Measurements from ENCODE around the gene MED13L. TPM values are rescaled to one million over a fixed set of nuclear protein-coding genes. Genes with fewer than 3 reads are reported as not detected.

Gene MED13L
- polyA plus RNA-seq, 1 donor (not counting 4 experiments of a cell fraction or from before 2014, with no cell fraction given), result 31.7 TPM

- H3K79me2 ChIP-seq (ENCODE audit: control insufficient read depth, insufficient read depth, low read length), result peaks cover 57% of the 10 kb centered on the region
- H4K20me1 ChIP-seq (ENCODE audit: control insufficient read depth, extremely low read depth, insufficient read depth, low read length), result no peaks in the 10 kb centered on the region
- FAIRE-seq, result peak; percentile 43
- dilution Hi-C loops (cut with MboI; ENCODE audit: extremely low pct_ligation_motif_present, low sequenced_read_pairs), result no loop called here
- no peaks in the 10 kb centered on the region for H3K9me1 ChIP-seq (ENCODE audit: control insufficient read depth, extremely low read depth, insufficient read depth, low read length)
- H3K4me1 ChIP-seq (ENCODE audit: control insufficient read depth, extremely low read depth, insufficient read depth, low read length), result peaks cover 2% of the 10 kb centered on the region
- no peak overlapping the region for H3K4me2 ChIP-seq (ENCODE audit: control insufficient read depth, extremely low read depth, insufficient read depth, low read depth, low read length)
- H2AFZ ChIP-seq (ENCODE audit: control insufficient read depth, low read length), result no peak overlapping the region
- no peak for TF ChIP-seq CTCF (optimal IDR thresholded peaks at IDR 0.05 in 1 of 3, IDR thresholded peaks at IDR 0.05 in 1 of 3, conservative IDR thresholded peaks at IDR 0.05 in 1 of 3; ENCODE audit: extremely low read depth in 1 of 3, insufficient read depth in 2 of 3, low read length in 3 of 3)
- no peak for TF ChIP-seq EZH2 (IDR thresholded peaks at IDR 0.05; ENCODE audit: low read length)
- H3K9ac ChIP-seq (ENCODE audit: control insufficient read depth, extremely low read depth, insufficient read depth, low read length), result no peak overlapping the region
- DNase-seq (ENCODE audit: low read depth, low spot score), result no peak
- no peaks in the 10 kb centered on the region for H3K9me3 ChIP-seq (ENCODE audit: control insufficient read depth, low read depth, low read length)
- H3K27me3 ChIP-seq (ENCODE audit: control insufficient read depth, extremely low read depth, insufficient read depth, low read length), result no peaks in the 10 kb centered on the region
- H3K36me3 ChIP-seq (ENCODE audit: control insufficient read depth in 2 of 2, extremely low read depth in 1 of 2, insufficient read depth in 2 of 2, low read length in 2 of 2), result peaks cover 0 to 3% of the 10 kb centered on the region in 2 experiments
- H3K27ac ChIP-seq (ENCODE audit: control insufficient read depth, insufficient read depth, low read length), result no peak overlapping the region
- H3K4me3 ChIP-seq (ENCODE audit: control insufficient read depth in 2 of 3, extremely low read depth in 1 of 3, insufficient read depth in 2 of 3, low read depth in 1 of 3, low read length in 3 of 3), result no peak overlapping the region
These were observed 250.5 kb downstream of the MED13L start for GRCh38 chr12:116026768-116027550.

- Histone ChIP-seq H3K27ac (ENCODE audit: control insufficient read depth, insufficient read depth, low read length) (no peak overlapping the region), H3K4me1 (ENCODE audit: control insufficient read depth, extremely low read depth, insufficient read depth, low read length) (peaks cover 2% of the 10 kb centered on the region), H3K9ac (ENCODE audit: control insufficient read depth, extremely low read depth, insufficient read depth, low read length) (no peak overlapping the region), H4K20me1 (ENCODE audit: control insufficient read depth, extremely low read depth, insufficient read depth, low read length) (no peaks in the 10 kb centered on the region), H3K9me3 (ENCODE audit: control insufficient read depth, low read depth, low read length) (no peaks in the 10 kb centered on the region), H3K4me3 (ENCODE audit: control insufficient read depth in 2 of 3, extremely low read depth in 1 of 3, insufficient read depth in 2 of 3, low read depth in 1 of 3, low read length in 3 of 3) (no peak overlapping the region), H3K4me2 (ENCODE audit: control insufficient read depth, extremely low read depth, insufficient read depth, low read depth, low read length) (no peak overlapping the region), H3K36me3 (ENCODE audit: control insufficient read depth in 2 of 2, extremely low read depth in 1 of 2, insufficient read depth in 2 of 2, low read length in 2 of 2) (peaks cover 0 to 3% of the 10 kb centered on the region in 2 experiments), H3K27me3 (ENCODE audit: control insufficient read depth, extremely low read depth, insufficient read depth, low read length) (no peaks in the 10 kb centered on the region), H3K79me2 (ENCODE audit: control insufficient read depth, insufficient read depth, low read length) (peaks cover 57% of the 10 kb centered on the region), H3K9me1 (ENCODE audit: control insufficient read depth, extremely low read depth, insufficient read depth, low read length) (no peaks in the 10 kb centered on the region), H2AFZ (ENCODE audit: control insufficient read depth, low read length) (no peak overlapping the region)
- dilution Hi-C loops (cut with MboI; ENCODE audit: extremely low pct_ligation_motif_present, low sequenced_read_pairs), result no loop called here
- TF ChIP-seq EZH2 (IDR thresholded peaks at IDR 0.05; ENCODE audit: low read length), result no peak
- no peak for TF ChIP-seq CTCF (optimal IDR thresholded peaks at IDR 0.05 in 1 of 3, IDR thresholded peaks at IDR 0.05 in 1 of 3, conservative IDR thresholded peaks at IDR 0.05 in 1 of 3; ENCODE audit: extremely low read depth in 1 of 3, insufficient read depth in 2 of 3, low read length in 3 of 3)
- no peak for FAIRE-seq
- no peak for DNase-seq (ENCODE audit: low read depth, low spot score)
These were observed 251.1 kb downstream of the MED13L start for GRCh38 chr12:116026346-116026745.

All from keratinocyte (primary cell).